Loucy (cell line): ENCODE data around the gene KANSL3.

ENCODE experiments used
- H2AFZ ChIP-seq: fragments of 200-600 bp; sonication (generic); 2 replicates; pipeline ENCODE4 v1.6.0; 2016; ENCODE audit warnings: antibody characterized with exemption, mild to moderate bottlenecking, low read length, moderate library complexity
- H3F3A ChIP-seq: fragments of 200-600 bp; 2 replicates; pipeline ENCODE4 v1.6.0; 2016; ENCODE audit warnings: antibody characterized with exemption, low read depth, mild to moderate bottlenecking
- H3K27me3 ChIP-seq: fragments of 200-600 bp; sonication (generic); 2 replicates; pipeline ENCODE4 v1.6.1; 2014; ENCODE audit warnings: low read length, mild to moderate bottlenecking; ENCODE audit not compliant: insufficient read depth, poor library complexity, severe bottlenecking
- H3K36me3 ChIP-seq: fragments of 200-600 bp; sonication (generic); 2 replicates; pipeline ENCODE4 v1.6.1; 2016; ENCODE audit warnings: low read length; ENCODE audit not compliant: insufficient read depth
- H3K4me1 ChIP-seq: fragments of 200-600 bp; sonication (generic); 2 replicates; pipeline ENCODE4 v1.5.1; 2014; ENCODE audit warnings: low read length, mild to moderate bottlenecking; ENCODE audit not compliant: insufficient read depth, poor library complexity, severe bottlenecking
- H3K4me2 ChIP-seq: fragments of 200-600 bp; sonication (generic); 2 replicates; pipeline ENCODE4 v1.6.0; 2014; ENCODE audit warnings: antibody characterized with exemption, low read length, low read depth, mild to moderate bottlenecking; ENCODE audit not compliant: poor library complexity, severe bottlenecking
- H3K4me3 ChIP-seq: fragments of 200-600 bp; sonication (generic); 2 replicates; pipeline ENCODE4 v1.5.1; 2014; ENCODE audit warnings: low read length, mild to moderate bottlenecking, mixed read lengths; ENCODE audit not compliant: poor library complexity, severe bottlenecking
- H3K79me2 ChIP-seq: fragments of 200-600 bp; sonication (generic); 2 replicates; pipeline ENCODE4 v1.6.1; 2014; ENCODE audit warnings: low read length; ENCODE audit not compliant: insufficient read depth
- H3K9ac ChIP-seq: fragments of 200-600 bp; sonication (generic); 2 replicates; pipeline ENCODE4 v1.6.0; 2014; ENCODE audit warnings: mild to moderate bottlenecking, low read depth, low read length, moderate library complexity; ENCODE audit not compliant: poor library complexity, severe bottlenecking
- H3K9me2 ChIP-seq: fragments of 200-600 bp; sonication (generic); replicated peaks from 2 replicates; pipeline ENCODE4 v1.6.1; 2016; ENCODE audit warnings: low read depth, low read length, mixed read lengths
- H3K9me3 ChIP-seq: fragments of 200-600 bp; sonication (generic); 2 replicates; pipeline ENCODE4 v1.6.1; 2014; ENCODE audit warnings: mild to moderate bottlenecking, antibody characterized with exemption, low read length, low read depth; ENCODE audit not compliant: insufficient read depth
- H4K20me1 ChIP-seq: fragments of 200-600 bp; sonication (generic); 2 replicates; pipeline ENCODE4 v1.6.0; 2014; ENCODE audit warnings: antibody characterized with exemption, low read length, mild to moderate bottlenecking; ENCODE audit not compliant: insufficient read depth, poor library complexity, severe bottlenecking
- EZH2phosphoT487 ChIP-seq: fragments of 200-600 bp; IDR thresholded peaks from 2 replicates; pipeline ENCODE4 v1.6.1; 2018; ENCODE audit warnings: antibody characterized with exemption, mild to moderate bottlenecking, moderate library complexity, borderline replicate concordance
- TF ChIP-seq, protein P1 (sequence below): fragments of 200-600 bp; sonication (generic); conservative IDR thresholded peaks from 2 replicates; pipeline ENCODE4 v1.5.1; 2014; ENCODE audit warnings: mild to moderate bottlenecking, antibody characterized with exemption, low read length

KANSL3 gene

DNA sequence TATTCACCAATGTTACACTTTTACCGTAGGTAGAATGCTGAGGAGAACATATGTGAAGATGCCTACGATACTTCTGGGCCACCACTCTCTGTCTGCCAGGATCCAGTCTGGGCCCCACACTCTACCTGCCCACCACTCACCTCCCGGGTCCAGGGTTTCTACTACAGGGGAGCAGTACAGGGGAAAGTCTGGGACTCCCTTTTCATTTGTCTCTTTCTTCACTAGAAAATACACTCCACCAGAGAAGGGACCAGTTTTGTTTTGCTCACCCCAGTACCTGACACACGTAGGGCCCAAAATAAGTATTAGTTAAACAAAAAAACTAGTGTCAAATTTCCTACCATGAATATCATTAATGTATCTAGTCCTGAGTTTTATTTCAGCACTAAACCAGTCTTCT is 21.1 kb downstream of the KANSL3 start:
- H3K9me3 ChIP-seq, result no peaks in the 10 kb centered on the region
- peaks cover 56% of the 10 kb centered on the region for H3K36me3 ChIP-seq
- H3K4me2 ChIP-seq, result peak overlapping the region; percentile 23
- no peaks in the 10 kb centered on the region for H3K9me2 ChIP-seq
- H3K9ac ChIP-seq, result no peak overlapping the region
- peaks cover 12% of the 10 kb centered on the region for H3K4me1 ChIP-seq
- no peak overlapping the region for H2AFZ ChIP-seq
- H3F3A ChIP-seq, result no peaks in the 10 kb centered on the region; the same call in 1 of the 2 replicates
- no peaks in the 10 kb centered on the region for H3K79me2 ChIP-seq
- H3K27me3 ChIP-seq, result no peaks in the 10 kb centered on the region
- peaks cover 4% of the 10 kb centered on the region for H4K20me1 ChIP-seq
- H3K4me3 ChIP-seq, result no peak overlapping the region
- TF ChIP-seq, protein P1, sequence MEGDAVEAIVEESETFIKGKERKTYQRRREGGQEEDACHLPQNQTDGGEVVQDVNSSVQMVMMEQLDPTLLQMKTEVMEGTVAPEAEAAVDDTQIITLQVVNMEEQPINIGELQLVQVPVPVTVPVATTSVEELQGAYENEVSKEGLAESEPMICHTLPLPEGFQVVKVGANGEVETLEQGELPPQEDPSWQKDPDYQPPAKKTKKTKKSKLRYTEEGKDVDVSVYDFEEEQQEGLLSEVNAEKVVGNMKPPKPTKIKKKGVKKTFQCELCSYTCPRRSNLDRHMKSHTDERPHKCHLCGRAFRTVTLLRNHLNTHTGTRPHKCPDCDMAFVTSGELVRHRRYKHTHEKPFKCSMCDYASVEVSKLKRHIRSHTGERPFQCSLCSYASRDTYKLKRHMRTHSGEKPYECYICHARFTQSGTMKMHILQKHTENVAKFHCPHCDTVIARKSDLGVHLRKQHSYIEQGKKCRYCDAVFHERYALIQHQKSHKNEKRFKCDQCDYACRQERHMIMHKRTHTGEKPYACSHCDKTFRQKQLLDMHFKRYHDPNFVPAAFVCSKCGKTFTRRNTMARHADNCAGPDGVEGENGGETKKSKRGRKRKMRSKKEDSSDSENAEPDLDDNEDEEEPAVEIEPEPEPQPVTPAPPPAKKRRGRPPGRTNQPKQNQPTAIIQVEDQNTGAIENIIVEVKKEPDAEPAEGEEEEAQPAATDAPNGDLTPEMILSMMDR, result no peak
- no peak for TF ChIP-seq EZH2phosphoT487

DNA sequence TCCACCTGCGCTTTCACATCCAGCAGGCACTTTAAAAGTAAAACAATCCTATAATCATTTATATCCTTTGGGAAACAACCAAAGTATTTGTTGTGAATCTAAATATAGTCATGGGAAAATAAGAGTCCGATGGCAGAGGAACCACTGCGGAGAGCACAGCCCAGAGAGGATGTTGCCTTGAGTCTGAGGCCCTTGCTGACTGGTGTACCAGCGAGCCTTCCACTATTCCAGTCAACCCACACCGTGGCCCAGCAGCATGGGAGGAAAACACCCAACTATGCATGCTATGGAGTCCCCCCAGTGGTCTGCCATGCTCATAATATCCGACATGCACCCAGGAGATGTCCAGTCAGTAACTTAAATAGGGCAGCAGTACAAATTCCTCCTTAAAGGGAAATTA is 21.6 kb downstream of the KANSL3 start:
- no peaks in the 10 kb centered on the region; the same call in 1 of the 2 replicates for H3F3A ChIP-seq
- no peaks in the 10 kb centered on the region for H3K79me2 ChIP-seq
- H3K4me1 ChIP-seq, result peaks cover 12% of the 10 kb centered on the region
- no peaks in the 10 kb centered on the region for H3K9me3 ChIP-seq
- H3K9ac ChIP-seq, result no peak overlapping the region
- no peak overlapping the region for H3K4me3 ChIP-seq
- H3K4me2 ChIP-seq, result peak overlapping the region; percentile 23
- H3K9me2 ChIP-seq, result no peaks in the 10 kb centered on the region
- H4K20me1 ChIP-seq, result peaks cover 4% of the 10 kb centered on the region
- no peak overlapping the region for H2AFZ ChIP-seq
- TF ChIP-seq, protein P1, result no peak
- TF ChIP-seq EZH2phosphoT487, result no peak
- peaks cover 61% of the 10 kb centered on the region for H3K36me3 ChIP-seq
- no peaks in the 10 kb centered on the region for H3K27me3 ChIP-seq

DNA sequence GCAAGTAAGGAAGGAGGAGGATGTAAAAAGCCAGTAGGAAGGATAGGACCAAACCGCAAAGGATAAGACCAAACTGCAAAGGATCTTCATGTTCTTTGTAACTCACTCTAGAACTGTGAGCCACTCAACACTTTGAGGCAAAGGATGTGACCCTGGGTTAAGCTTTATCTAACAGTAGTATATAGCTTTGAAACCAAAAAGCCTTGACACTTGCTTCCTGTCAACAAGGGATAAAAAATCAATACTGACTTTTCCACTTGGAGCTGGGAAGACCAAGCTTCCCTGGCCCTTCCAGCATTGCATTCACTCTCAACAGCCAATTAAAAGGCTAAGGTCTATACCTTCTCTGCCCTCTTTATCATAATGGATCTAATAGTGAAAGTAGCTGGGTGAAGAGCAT is 22.0 kb downstream of the KANSL3 start:
- H3K4me3 ChIP-seq, result no peak overlapping the region
- no peaks in the 10 kb centered on the region; the same call in 1 of the 2 replicates for H3F3A ChIP-seq
- H4K20me1 ChIP-seq, result peaks cover 4% of the 10 kb centered on the region
- H3K79me2 ChIP-seq, result no peaks in the 10 kb centered on the region
- no peaks in the 10 kb centered on the region for H3K9me2 ChIP-seq
- no peak for TF ChIP-seq EZH2phosphoT487
- TF ChIP-seq, protein P1, result no peak
- H3K9ac ChIP-seq, result no peak overlapping the region
- H3K4me2 ChIP-seq, result no peak overlapping the region
- no peaks in the 10 kb centered on the region for H3K27me3 ChIP-seq
- H3K4me1 ChIP-seq, result peaks cover 12% of the 10 kb centered on the region
- no peak overlapping the region for H2AFZ ChIP-seq
- H3K9me3 ChIP-seq, result no peaks in the 10 kb centered on the region
- H3K36me3 ChIP-seq, result peaks cover 65% of the 10 kb centered on the region
